WTC11 (cell line): ENCODE results near the gene TTLL10. TPM values are rescaled to one million over a fixed set of nuclear protein-coding genes. Genes with fewer than 3 reads are reported as not detected.

Source experiments
- ATAC-seq: fragments of 200-7000 bp; cut with Tn5 transposase; 2 replicates; pipeline ENCODE4 v1.10.0; 2021; ENCODE audit warnings: mild to moderate bottlenecking, moderate library complexity
- CTCF ChIA-PET: fragments of 300-600 bp; sonication (Branson Sonifier 250); formaldehyde crosslinking; loops from one replicate; lab custom pipeline; 2021; ENCODE audit warnings: antibody characterized with exemption; lab: Charles Lee
- POLR2A ChIA-PET: fragments of 350-600 bp; sonication (Branson Sonifier 250); formaldehyde crosslinking; loops from one replicate; lab custom pipeline; 2021; ENCODE audit warnings: antibody characterized with exemption; lab: Charles Lee
- DNase-seq: peaks from one replicate; pipeline ENCODE4 v3.0.0; 2021; ENCODE audit warnings: low spot score
- H3K27ac Mint-ChIP-seq: 2 replicates; pipeline ENCODE4 v1.8.0; 2021; ENCODE audit warnings: mixed read lengths
- H3K27me3 Mint-ChIP-seq: 2 replicates; pipeline ENCODE4 v1.8.0; 2021; ENCODE audit warnings: low read depth, mild to moderate bottlenecking, moderate library complexity, mixed read lengths
- H3K36me3 Mint-ChIP-seq: 2 replicates; pipeline ENCODE4 v1.8.0; 2021; ENCODE audit warnings: mixed read lengths
- H3K4me1 Mint-ChIP-seq: 2 replicates; pipeline ENCODE4 v1.8.0; 2022; ENCODE audit warnings: mixed read lengths
- H3K4me3 Mint-ChIP-seq: 2 replicates; pipeline ENCODE4 v1.8.0; 2021; ENCODE audit warnings: mild to moderate bottlenecking, moderate library complexity, mixed read lengths
- H3K9me3 Mint-ChIP-seq: 2 replicates; pipeline ENCODE4 v1.8.0; 2021; ENCODE audit warnings: mixed read lengths
- AR ChIP-seq: fragments of 250-450 bp; sonication (Bioruptor Pico); IDR thresholded peaks from 2 replicates; pipeline ENCODE4 v1.9.0; 2021; ENCODE audit warnings: mild to moderate bottlenecking
- CREM ChIP-seq: sonication (generic); formaldehyde crosslinking; IDR thresholded peaks from 2 replicates; pipeline ENCODE4 v1.8.1; 2022; ENCODE audit warnings: mild to moderate bottlenecking, missing genetic modification reagents, moderate library complexity
- ESRRA ChIP-seq: sonication (generic); formaldehyde crosslinking; IDR thresholded peaks from 2 replicates; pipeline ENCODE4 v1.8.1; 2022; ENCODE audit warnings: mild to moderate bottlenecking, missing genetic modification reagents, borderline replicate concordance
- FOXP4 ChIP-seq: sonication (generic); formaldehyde crosslinking; IDR thresholded peaks from 2 replicates; pipeline ENCODE4 v1.8.0; 2022; ENCODE audit warnings: mild to moderate bottlenecking, missing genetic modification reagents
- KAT7 ChIP-seq: sonication (generic); formaldehyde crosslinking; IDR thresholded peaks from 2 replicates; pipeline ENCODE4 v1.8.1; 2023; ENCODE audit warnings: missing genetic modification reagents, mild to moderate bottlenecking, borderline replicate concordance
- MAX ChIP-seq: sonication (generic); formaldehyde crosslinking; IDR thresholded peaks from 2 replicates; pipeline ENCODE4 v1.8.0; 2022; ENCODE audit warnings: mild to moderate bottlenecking, missing genetic modification reagents
- MYBL2 ChIP-seq: sonication (generic); formaldehyde crosslinking; IDR thresholded peaks from 2 replicates; pipeline ENCODE4 v1.8.1; 2023; ENCODE audit warnings: mild to moderate bottlenecking, moderate library complexity, missing genetic modification reagents
- NR1H2 ChIP-seq: sonication (generic); formaldehyde crosslinking; IDR thresholded peaks from 2 replicates; pipeline ENCODE4 v1.9.0; 2021; ENCODE audit warnings: mild to moderate bottlenecking, moderate library complexity, missing genetic modification reagents
- USF1 ChIP-seq: sonication (generic); formaldehyde crosslinking; IDR thresholded peaks from 2 replicates; pipeline ENCODE4 v1.8.0; 2022; ENCODE audit warnings: mild to moderate bottlenecking, missing genetic modification reagents
- ZNF263 ChIP-seq: sonication (generic); formaldehyde crosslinking; IDR thresholded peaks from 2 replicates; pipeline ENCODE4 v1.8.1; 2022; ENCODE audit warnings: low read depth, mild to moderate bottlenecking, moderate library complexity, missing genetic modification reagents
- ZNF317 ChIP-seq: sonication (generic); formaldehyde crosslinking; IDR thresholded peaks from 2 replicates; pipeline ENCODE4 v1.8.1; 2023; ENCODE audit warnings: low read depth, mild to moderate bottlenecking, moderate library complexity, missing genetic modification reagents, borderline replicate concordance
- ZNF396 ChIP-seq: fragments of 250-450 bp; sonication (Bioruptor Pico); IDR thresholded peaks from 2 replicates; pipeline ENCODE4 v1.8.0; 2021; ENCODE audit warnings: mild to moderate bottlenecking, moderate library complexity, borderline replicate concordance
- ZNF425 ChIP-seq: fragments of 250-450 bp; sonication (Bioruptor Pico); conservative IDR thresholded peaks from 2 replicates; pipeline ENCODE4 v1.9.0; 2021; ENCODE audit warnings: mild to moderate bottlenecking
- ZNF532 ChIP-seq: fragments of 250-450 bp; sonication (Bioruptor Pico); IDR thresholded peaks from 2 replicates; pipeline ENCODE4 v1.9.0; 2021; ENCODE audit warnings: mild to moderate bottlenecking, borderline replicate concordance
- total RNA-seq: library from RNA; stranded (reverse); gene quantifications from 3 replicates; pipeline ENCODE4 v1.2.3, GENCODE V29; 2021

The TTLL10 gene
- total RNA-seq, 1 experiment from 2014 or later = 1.1 TPM

GRCh38 chr1:1245817-1246576, 72.3 kb downstream of the TTLL10 start:
- H3K36me3 Mint-ChIP-seq = peaks cover under 1% of the 10 kb centered on the region; the same call in 1 of the 2 replicates
- POLR2A ChIA-PET = no interaction called here
- H3K9me3 Mint-ChIP-seq = no peaks in the 10 kb centered on the region
- no peak overlapping the region for H3K4me3 Mint-ChIP-seq
- no peaks in the 10 kb centered on the region for H3K4me1 Mint-ChIP-seq
- no peaks in the 10 kb centered on the region for H3K27me3 Mint-ChIP-seq
- TF ChIP-seq ESRRA = no peak
- no peak for TF ChIP-seq USF1 (CRISPR knock-in tag)
- TF ChIP-seq NR1H2 = no peak
- TF ChIP-seq MYBL2 (CRISPR knock-in tag) = no peak
- TF ChIP-seq CREM (CRISPR knock-in tag) = no peak
- TF ChIP-seq MAX = 0 out of 2 replicates have a peak, but pooled peaks have one; percentile 49
- CTCF ChIA-PET = interaction anchor here (0.8 to 2.1 kb wide), 3 partner anchors 9 to 124 kb away, joined by 4 to 9 read pairs (median 6); no protein-coding TSS in a partner anchor
- peak; percentile 50 for DNase-seq
- no peak overlapping the region for H3K27ac Mint-ChIP-seq
- ATAC-seq = peak; percentile 6; the same call in 1 of the 2 replicates

GRCh38 chr1:1246577-1247340, 73.1 kb downstream of the TTLL10 start, which contains the start of gene C1QTNF12:
C1QTNF12 (minus strand) TSS chr1:1246722; CDS start chr1:1246690, 32 bp downstream.
- H3K27ac Mint-ChIP-seq = no peak within 1 kb of the TSS
- CTCF ChIA-PET = interaction anchor here (0.7 to 2.1 kb wide), 5 partner anchors 10 to 243 kb away, joined by 4 to 9 read pairs (median 6); no protein-coding TSS in a partner anchor
- peaks cover 2% of the 10 kb centered on the region; the same call in 1 of the 2 replicates for H3K36me3 Mint-ChIP-seq
- TF ChIP-seq KAT7 (CRISPR knock-in tag) (no peak), FOXP4 (CRISPR knock-in tag) (0 out of 2 replicates have a peak, but pooled peaks have one; percentile 20)
- ATAC-seq (peak; percentile 63), DNase-seq (peak; percentile 49)
- no peaks in the 10 kb centered on the region for H3K4me1 Mint-ChIP-seq
- POLR2A ChIA-PET = interaction anchor here (0.7 kb wide), 1 partner anchor 21 kb away, joined by 4 read pairs; no protein-coding TSS in a partner anchor
- H3K4me3 Mint-ChIP-seq = no peak within 1 kb of the TSS
- H3K9me3 Mint-ChIP-seq = no peaks in the 10 kb centered on the region
- no peaks in the 10 kb centered on the region for H3K27me3 Mint-ChIP-seq

GRCh38 chr1:1247341-1247913, 73.7 kb downstream of the TTLL10 start:
- ChIA-PET POLR2A (interaction anchor here (0.7 kb wide), 1 partner anchor 21 kb away, joined by 4 read pairs; no protein-coding TSS in a partner anchor), CTCF (interaction anchor here (0.7 to 2.1 kb wide), 4 partner anchors 11 to 244 kb away, joined by 4 to 9 read pairs (median 6); no protein-coding TSS in a partner anchor)
- Mint-ChIP-seq H3K36me3 (peaks cover 2% of the 10 kb centered on the region; the same call in 1 of the 2 replicates), H3K4me3 (no peak overlapping the region), H3K4me1 (no peaks in the 10 kb centered on the region), H3K27me3 (no peaks in the 10 kb centered on the region), H3K27ac (no peak overlapping the region), H3K9me3 (no peaks in the 10 kb centered on the region)
- DNase-seq = no peak
- ATAC-seq = no peak
- TF ChIP-seq ZNF532 (CRISPR knock-in tag) (no peak), ZNF425 (CRISPR knock-in tag) (no peak), ZNF317 (CRISPR knock-in tag) (no peak), ZNF396 (CRISPR knock-in tag) (no peak), ZNF263 (CRISPR knock-in tag) (no peak), AR (CRISPR knock-in tag) (no peak)
